Measurements from ENCODE around the gene ABHD8.

ABHD8 gene

GRCh38 chr19:17323300-17323963, 20.2 kb upstream of the ABHD8 start:
- no peak for DNase-seq (ENCODE audit: low read depth)
- no peak overlapping the region for H3K4me3 ChIP-seq (ENCODE audit: low read depth, low read length)

GRCh38 chr19:17322854-17323253, 19.6 kb upstream of the ABHD8 start:
- H3K4me3 ChIP-seq (ENCODE audit: low read depth, low read length): no peak overlapping the region
- TF ChIP-seq, protein P1, sequence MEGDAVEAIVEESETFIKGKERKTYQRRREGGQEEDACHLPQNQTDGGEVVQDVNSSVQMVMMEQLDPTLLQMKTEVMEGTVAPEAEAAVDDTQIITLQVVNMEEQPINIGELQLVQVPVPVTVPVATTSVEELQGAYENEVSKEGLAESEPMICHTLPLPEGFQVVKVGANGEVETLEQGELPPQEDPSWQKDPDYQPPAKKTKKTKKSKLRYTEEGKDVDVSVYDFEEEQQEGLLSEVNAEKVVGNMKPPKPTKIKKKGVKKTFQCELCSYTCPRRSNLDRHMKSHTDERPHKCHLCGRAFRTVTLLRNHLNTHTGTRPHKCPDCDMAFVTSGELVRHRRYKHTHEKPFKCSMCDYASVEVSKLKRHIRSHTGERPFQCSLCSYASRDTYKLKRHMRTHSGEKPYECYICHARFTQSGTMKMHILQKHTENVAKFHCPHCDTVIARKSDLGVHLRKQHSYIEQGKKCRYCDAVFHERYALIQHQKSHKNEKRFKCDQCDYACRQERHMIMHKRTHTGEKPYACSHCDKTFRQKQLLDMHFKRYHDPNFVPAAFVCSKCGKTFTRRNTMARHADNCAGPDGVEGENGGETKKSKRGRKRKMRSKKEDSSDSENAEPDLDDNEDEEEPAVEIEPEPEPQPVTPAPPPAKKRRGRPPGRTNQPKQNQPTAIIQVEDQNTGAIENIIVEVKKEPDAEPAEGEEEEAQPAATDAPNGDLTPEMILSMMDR (IDR thresholded peaks at IDR 0.05; ENCODE audit: low read depth, low read length): no peak
- no peak for TF ChIP-seq POLR2A (IDR thresholded peaks at IDR 0.05; ENCODE audit: extremely low read depth, insufficient read length)
- TF ChIP-seq MYC (IDR thresholded peaks at IDR 0.05; ENCODE audit: low read depth, low read length): no peak
- no peak for TF ChIP-seq MAX (IDR thresholded peaks at IDR 0.05; ENCODE audit: low read depth, low read length)
- no peak for DNase-seq (ENCODE audit: low read depth)

More at GRCh38 chr19:17323300-17323963, 20.2 kb upstream of the ABHD8 start:
- TF ChIP-seq MYC (IDR thresholded peaks at IDR 0.05; ENCODE audit: low read depth, low read length) (no peak), POLR2A (IDR thresholded peaks at IDR 0.05; ENCODE audit: extremely low read depth, insufficient read length) (no peak), MAX (IDR thresholded peaks at IDR 0.05; ENCODE audit: low read depth, low read length) (no peak)
- TF ChIP-seq, protein P1 (IDR thresholded peaks at IDR 0.05; ENCODE audit: low read depth, low read length): no peak

- H3K4me3 ChIP-seq (ENCODE audit: low read depth, low read length): no peak overlapping the region
- TF ChIP-seq MAX (IDR thresholded peaks at IDR 0.05; ENCODE audit: low read depth, low read length): no peak
- no peak for TF ChIP-seq POLR2A (IDR thresholded peaks at IDR 0.05; ENCODE audit: extremely low read depth, insufficient read length)
- no peak for TF ChIP-seq MYC (IDR thresholded peaks at IDR 0.05; ENCODE audit: low read depth, low read length)
- TF ChIP-seq, protein P1 (IDR thresholded peaks at IDR 0.05; ENCODE audit: low read depth, low read length): no peak
- no peak for DNase-seq (ENCODE audit: low read depth)
Observed at GRCh38 chr19:17321655-17322489, 18.6 kb upstream of the ABHD8 start.

GRCh38 chr19:17320435-17320834, 17.2 kb upstream of the ABHD8 start:
- no peak for DNase-seq (ENCODE audit: low read depth)
- TF ChIP-seq MAX (IDR thresholded peaks at IDR 0.05; ENCODE audit: low read depth, low read length) (no peak), POLR2A (IDR thresholded peaks at IDR 0.05; ENCODE audit: extremely low read depth, insufficient read length) (no peak), MYC (IDR thresholded peaks at IDR 0.05; ENCODE audit: low read depth, low read length) (no peak)
- TF ChIP-seq, protein P1 (IDR thresholded peaks at IDR 0.05; ENCODE audit: low read depth, low read length): no peak

GRCh38 chr19:17319473-17320238, 16.4 kb upstream of the ABHD8 start:
- TF ChIP-seq MAX (IDR thresholded peaks at IDR 0.05; ENCODE audit: low read depth, low read length) (no peak), MYC (IDR thresholded peaks at IDR 0.05; ENCODE audit: low read depth, low read length) (no peak), POLR2A (IDR thresholded peaks at IDR 0.05; ENCODE audit: extremely low read depth, insufficient read length) (no peak)
- TF ChIP-seq, protein P1 (IDR thresholded peaks at IDR 0.05; ENCODE audit: low read depth, low read length): no peak
- no peak for DNase-seq (ENCODE audit: low read depth)
- H3K4me3 ChIP-seq (ENCODE audit: low read depth, low read length): no peak overlapping the region

More at GRCh38 chr19:17320435-17320834, 17.2 kb upstream of the ABHD8 start:
- no peak overlapping the region for H3K4me3 ChIP-seq (ENCODE audit: low read depth, low read length)

Data from NB4 (cell line).